Stimulated activated CD4-positive, alpha-beta T cell treated with anti-CD3 and anti-CD28 coated beads, Interleukin-15, amount 100 ng/mL, for 24 hours (primary cell): ENCODE results near the gene CCDC201.

Source experiments
- DNase-seq: peaks from one replicate; pipeline ENCODE4 v3.0.0-alpha.2; 2020

The CCDC201 gene

GRCh38 chr7:45892407-45893035 is 19.6 kb upstream of the CCDC201 start:
- no peak for DNase-seq

- no peak for DNase-seq
These were observed 18.9 kb upstream of the CCDC201 start for GRCh38 chr7:45891462-45892402.

- DNase-seq, result no peak
These were observed 18.1 kb upstream of the CCDC201 start for GRCh38 chr7:45890902-45891461.

GRCh38 chr7:45890125-45890901 is 17.4 kb upstream of the CCDC201 start:
- DNase-seq, result no peak

- DNase-seq, result no peak
These were observed 16.6 kb upstream of the CCDC201 start for GRCh38 chr7:45889367-45890067.

GRCh38 chr7:45888993-45889366 is 16.1 kb upstream of the CCDC201 start:
- no peak for DNase-seq

GRCh38 chr7:45888185-45888992 is 15.5 kb upstream of the CCDC201 start, which contains the start of gene IGFBP1:
TSS of gene IGFBP1 (plus strand) at chr7:45888488. CDS start at chr7:45888653, 165 bp downstream.
- peak; percentile 12 for DNase-seq

- DNase-seq, result no peak
These were observed 14.2 kb upstream of the CCDC201 start for GRCh38 chr7:45886931-45887667.

GRCh38 chr7:45885264-45885882 is 12.5 kb upstream of the CCDC201 start:
- DNase-seq, result no peak

- DNase-seq, result no peak
These were observed 11.3 kb upstream of the CCDC201 start for GRCh38 chr7:45884136-45884535.

GRCh38 chr7:45882465-45882810 is 9.6 kb upstream of the CCDC201 start:
- no peak for DNase-seq

GRCh38 chr7:45881759-45882464 is 9.0 kb upstream of the CCDC201 start:
- no peak for DNase-seq

- no peak for DNase-seq
These were observed 8.4 kb upstream of the CCDC201 start for GRCh38 chr7:45881280-45881758.

- no peak for DNase-seq
These were observed 7.6 kb upstream of the CCDC201 start for GRCh38 chr7:45880433-45880860.

GRCh38 chr7:45878457-45879144 is 5.7 kb upstream of the CCDC201 start:
- DNase-seq, result no peak

GRCh38 chr7:45876519-45876918 is 3.6 kb upstream of the CCDC201 start:
- no peak for DNase-seq

GRCh38 chr7:45874408-45875131 is 1.7 kb upstream of the CCDC201 start:
- no peak for DNase-seq

GRCh38 chr7:45873355-45873754 is 473 bp upstream of the CCDC201 start:
- no peak for DNase-seq
